Suppressor macrophage treated with lipopolysaccharide for 1 hour (primary cell): ENCODE results near the gene MAP3K7CL.

Experiments used
- DNase-seq, 3 donors: peaks; one replicate each; pipeline ENCODE4 v3.0.0-alpha.2; 2020 to 2022

MAP3K7CL gene

DNA sequence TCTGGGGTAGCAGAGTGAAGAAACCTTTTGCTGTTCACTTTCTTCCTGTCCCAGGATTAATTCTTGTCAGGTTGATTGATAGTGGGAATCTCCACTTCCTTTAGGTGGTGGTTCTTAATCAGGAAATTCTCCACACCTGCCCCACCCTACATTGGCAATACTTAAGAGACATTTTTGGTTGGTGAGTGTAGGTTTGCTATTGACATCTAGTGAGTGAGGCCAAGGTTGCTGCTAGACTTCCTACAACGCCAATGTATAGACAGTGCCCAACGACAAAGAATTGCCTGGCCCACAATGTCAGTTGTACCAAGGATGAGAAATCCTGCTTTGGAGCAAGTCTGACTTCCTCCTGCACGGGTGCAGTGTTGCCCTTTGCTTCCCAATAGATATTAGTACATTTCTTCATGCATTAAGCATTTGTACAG is 38.5 kb downstream of the MAP3K7CL start:
- DNase-seq: peak; percentile 32 to 41 (median 39)

DNA sequence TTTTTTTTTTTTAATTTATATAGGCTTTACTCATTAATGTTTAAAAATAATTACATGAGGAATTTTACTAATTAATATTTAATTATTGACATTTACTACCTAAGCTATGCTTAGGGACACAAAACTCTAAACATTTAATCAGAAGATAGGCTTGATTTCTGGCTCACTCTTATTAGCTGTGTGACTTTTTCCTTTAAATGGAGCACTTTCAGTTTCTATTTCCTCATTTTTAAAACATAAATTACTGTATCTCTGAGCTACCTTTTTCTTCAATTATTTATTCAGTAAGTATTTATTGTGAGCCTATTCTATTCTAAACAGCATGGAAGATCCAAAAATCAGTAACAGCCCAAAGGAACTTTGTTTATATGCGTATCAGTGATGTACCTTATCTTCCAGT is 40.5 kb downstream of the MAP3K7CL start:
- peak in 2 of 3 donors; percentile 71 to 80 for DNase-seq

DNA sequence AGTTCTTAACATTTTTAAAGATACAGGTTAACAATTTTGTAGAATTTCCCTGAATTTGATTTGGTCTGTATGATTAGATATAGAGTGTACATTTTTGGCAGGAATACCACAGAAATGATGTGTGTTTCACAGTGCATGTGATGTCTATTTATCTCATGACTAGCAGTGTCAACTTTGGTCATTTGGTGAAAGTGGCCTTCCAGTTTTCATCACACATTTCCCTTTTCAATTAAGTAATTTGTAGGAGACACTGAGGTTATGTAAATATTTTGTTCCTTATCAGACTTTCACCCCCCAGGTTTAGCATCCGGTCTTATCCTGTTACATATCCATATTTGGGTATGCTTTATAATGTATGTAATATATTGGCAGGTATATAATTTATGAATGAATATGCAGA is 41.8 kb downstream of the MAP3K7CL start:
- DNase-seq: peak; percentile 51 to 82 (median 77)

DNA sequence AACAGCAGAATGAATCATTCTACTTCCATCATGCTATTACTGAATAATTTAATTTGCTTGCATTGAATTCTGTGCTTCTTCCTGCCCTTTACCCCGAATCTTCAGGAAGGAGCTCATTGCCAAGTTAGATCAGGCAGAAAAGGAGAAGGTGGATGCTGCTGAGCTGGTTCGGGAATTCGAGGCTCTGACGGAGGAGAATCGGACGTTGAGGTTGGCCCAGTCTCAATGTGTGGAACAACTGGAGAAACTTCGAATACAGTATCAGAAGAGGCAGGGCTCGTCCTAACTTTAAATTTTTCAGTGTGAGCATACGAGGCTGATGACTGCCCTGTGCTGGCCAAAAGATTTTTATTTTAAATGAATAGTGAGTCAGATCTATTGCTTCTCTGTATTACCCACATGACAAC is 44.2 kb downstream of the MAP3K7CL start:
- DNase-seq: peak; percentile 55 to 74 (median 60)

DNA sequence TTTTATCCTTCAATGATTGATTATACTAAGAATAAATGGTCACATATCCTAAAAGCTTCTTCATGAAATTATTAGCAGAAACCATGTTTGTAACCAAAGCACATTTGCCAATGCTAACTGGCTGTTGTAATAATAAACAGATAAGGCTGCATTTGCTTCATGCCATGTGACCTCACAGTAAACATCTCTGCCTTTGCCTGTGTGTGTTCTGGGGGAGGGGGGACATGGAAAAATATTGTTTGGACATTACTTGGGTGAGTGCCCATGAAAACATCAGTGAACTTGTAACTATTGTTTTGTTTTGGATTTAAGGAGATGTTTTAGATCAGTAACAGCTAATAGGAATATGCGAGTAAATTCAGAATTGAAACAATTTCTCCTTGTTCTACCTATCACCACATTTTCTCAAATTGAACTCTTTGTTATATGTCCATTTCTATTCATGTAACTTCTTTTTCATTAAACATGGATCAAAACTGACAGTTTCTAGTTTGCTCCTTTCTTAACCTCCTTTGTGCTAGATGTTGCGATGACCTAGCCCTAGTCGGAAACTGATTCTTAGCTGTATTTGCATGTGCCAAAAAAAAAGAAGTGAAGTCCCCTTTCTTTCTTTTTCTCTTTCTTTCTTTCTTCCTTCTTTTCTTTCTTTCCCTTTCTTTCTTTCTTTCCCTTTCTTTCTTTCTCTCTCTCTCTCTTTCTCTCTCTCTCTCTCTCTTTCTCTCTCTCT is 45.1 kb downstream of the MAP3K7CL start:
- no peak for DNase-seq

DNA sequence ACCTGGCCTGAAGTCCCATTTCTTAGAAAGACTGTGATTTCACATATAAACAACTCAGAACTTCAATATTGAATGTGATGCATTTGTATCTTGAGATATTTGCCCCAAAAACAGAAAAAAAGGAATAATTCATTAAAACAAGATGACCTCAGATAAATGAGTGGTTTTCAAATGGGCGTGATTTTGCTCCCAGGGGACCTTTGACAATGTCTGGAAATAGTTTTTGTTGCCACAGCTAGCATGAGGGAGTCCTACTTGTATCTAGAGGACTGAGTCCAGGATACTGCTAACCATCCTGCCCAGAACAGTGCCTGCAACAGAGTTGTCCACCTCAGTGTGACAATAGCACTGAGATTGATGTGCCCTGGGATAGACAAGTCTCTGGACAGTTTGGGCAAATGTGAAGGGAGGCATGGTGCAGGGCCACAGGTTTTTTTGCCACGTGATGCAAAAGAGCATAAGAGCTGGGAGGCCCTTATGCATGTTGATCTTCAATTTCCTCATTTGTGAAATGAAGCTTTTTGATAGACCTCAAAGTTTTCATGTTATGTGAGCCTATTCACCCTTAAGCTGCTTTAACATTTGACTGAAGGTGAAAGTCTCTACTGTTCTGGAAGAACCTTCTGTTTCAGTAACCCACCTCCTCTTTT is 46.2 kb downstream of the MAP3K7CL start:
- no peak for DNase-seq

DNA sequence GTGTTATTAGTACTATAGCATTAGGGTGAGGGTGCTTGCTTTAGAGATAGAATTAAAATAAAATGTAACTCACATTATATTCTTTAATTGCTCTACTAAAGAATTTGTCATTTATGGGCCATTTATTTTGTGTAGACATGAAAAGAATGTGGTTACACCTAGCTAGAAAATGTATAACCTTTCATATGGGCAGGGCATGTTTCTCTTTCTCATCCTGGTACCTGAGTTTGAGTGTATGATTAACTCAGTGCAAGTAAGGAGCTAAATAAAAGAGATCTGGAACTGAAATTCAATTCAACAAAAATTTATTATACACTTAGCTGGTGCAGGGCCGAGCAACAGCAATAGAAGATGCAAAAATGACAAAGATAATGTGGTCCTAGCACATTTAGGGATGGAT is 47.4 kb downstream of the MAP3K7CL start:
- DNase-seq: no peak

DNA sequence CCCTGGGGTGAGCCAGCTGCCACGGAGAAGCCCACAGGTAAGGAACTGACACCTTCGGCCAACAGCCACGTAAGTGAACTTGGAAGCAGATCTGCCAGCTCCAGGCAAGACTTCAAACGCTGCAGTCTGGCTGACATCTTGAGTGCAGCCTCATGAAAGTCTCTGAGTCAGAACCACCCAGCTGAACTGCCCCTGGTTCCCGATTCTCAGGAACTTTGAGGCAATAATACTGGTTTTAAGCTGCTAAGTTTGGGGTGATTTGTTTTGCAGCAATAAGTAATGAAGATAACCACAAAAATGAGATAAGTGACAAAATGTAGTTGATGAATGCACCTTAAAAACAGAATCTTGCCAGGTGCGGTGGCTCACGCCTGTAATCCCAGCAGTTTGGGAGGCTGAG is 48.5 kb downstream of the MAP3K7CL start:
- DNase-seq: peak in 1 of 3 donors; percentile 39

DNA sequence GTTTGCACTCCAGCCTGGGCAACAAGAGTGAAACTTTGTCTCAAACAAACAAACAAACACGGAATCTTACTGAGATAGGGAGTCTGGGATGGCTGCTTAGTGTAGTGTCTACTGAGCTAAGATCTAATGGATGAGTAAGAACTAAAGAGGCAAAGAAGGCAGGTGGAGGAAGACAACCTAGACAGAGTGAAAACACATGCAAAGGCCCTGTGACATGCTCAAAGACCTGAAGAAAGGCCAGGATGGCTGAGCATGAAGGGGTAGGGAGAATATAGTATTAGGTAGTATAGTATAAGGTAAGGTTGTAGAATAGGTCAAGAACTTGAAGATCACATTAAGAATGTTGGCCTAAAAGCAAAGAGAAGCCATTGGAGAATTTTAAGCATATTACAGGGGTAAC is 49.1 kb downstream of the MAP3K7CL start:
- no peak for DNase-seq

DNA sequence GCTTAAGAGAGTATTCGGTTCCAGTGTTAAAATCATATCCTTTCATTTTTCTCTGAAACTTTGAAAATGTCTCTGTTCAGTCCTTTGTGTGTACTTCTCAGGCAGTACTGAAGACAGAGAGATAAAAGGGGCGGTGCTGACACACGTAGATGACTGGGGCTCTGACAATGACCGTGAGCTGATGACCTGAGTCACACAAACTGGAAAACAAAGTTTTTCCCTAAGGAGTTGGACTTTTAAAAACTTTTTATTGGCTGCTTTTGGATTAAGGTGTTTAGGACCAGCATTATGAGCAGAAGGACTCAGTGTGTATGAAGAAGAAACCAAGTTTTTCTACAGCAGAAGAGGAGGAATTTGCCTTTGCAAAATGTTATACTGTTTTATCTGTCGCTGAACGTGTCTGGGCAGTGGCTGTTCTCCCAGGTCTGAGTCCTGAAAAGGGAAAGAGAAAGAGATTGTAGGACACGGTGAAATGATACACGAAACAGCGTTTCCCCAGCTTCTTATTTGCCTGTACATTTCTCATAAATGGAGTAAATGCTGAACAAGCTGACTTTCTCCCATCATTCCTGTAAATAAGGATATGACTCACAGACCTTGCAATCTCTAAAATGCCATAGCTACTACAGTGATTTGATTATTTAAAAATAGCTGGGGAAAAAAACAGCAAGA is 51.5 kb downstream of the MAP3K7CL start:
- peak; percentile 85 to 99 (median 94) for DNase-seq

DNA sequence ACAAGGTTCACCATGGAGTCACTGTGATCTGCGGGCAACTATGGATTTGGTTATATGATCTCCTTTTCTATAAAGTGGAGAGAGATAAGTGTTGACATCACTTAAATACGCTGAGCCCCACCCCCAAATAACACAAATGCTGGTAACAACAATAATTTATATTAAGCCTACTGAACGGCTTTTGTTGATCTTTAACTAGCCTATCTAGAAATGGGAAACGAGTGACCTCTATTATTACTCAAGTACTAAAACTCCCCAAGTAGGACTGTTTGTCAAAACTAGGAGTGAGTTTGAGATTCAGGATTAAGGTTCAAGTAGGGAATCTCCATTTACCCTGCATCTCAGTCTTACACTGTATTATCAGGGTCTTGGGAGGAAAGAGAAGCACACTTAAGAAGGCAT is 52.2 kb downstream of the MAP3K7CL start:
- peak; percentile 71 to 94 (median 85) for DNase-seq

DNA sequence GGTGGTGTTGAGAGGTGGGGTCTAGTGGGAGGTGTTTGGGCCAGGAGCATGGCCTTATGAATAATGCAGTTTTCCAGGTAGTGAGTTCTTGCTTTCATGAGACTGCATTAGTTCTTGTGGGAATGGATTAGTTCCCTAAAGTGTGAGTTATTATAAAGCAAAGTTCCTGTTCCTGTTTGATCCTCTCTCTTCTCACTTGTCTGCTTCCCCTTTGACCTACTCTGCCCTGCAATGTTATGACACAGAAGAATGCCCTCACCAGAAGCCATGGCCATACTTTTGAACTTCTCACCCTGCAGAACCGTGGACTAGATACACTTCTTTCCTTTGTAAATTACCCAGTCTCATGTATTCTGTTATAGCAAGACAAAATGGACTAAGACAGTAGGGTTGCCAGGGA is 53.6 kb downstream of the MAP3K7CL start:
- peak; percentile 79 to 93 (median 90) for DNase-seq

DNA sequence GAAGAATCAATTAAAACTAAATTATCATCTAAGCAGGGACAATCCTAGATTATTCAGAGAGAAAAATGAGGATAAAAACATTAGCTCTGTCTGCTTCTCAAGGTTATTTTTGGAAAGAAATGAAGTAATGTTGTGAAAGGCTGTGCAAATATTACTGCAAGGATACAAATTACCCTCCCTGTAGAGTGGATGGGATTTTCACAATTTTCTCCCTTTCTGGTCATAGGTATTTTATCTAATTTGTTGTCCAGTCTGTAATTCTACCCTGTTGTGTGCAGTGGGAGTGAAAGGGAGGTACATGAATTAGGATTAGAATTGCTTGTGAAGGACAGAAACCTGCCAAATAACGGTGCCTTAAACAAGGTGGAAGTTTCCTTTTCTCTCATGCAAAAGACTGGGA is 54.7 kb downstream of the MAP3K7CL start:
- peak in 2 of 3 donors; percentile 59 to 63 for DNase-seq

DNA sequence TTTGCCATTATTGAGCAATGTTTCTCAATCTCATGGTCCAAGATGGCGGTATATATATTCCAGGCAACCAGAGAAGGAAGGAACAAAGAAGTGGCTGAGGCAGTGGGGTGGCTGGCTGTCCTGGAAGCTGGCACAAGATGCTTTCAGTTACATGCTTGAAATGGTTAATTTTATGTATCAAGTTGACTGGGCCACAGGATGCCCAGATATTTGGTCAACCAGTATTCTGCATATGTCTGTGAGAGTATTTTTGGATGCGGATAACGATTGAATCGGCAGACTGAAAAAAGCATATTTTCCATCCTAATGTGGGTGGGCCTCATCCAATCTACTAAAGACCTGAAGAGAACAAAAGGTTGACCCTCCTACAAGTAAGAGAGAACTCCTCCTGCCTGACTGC is 55.2 kb downstream of the MAP3K7CL start:
- DNase-seq: no peak

DNA sequence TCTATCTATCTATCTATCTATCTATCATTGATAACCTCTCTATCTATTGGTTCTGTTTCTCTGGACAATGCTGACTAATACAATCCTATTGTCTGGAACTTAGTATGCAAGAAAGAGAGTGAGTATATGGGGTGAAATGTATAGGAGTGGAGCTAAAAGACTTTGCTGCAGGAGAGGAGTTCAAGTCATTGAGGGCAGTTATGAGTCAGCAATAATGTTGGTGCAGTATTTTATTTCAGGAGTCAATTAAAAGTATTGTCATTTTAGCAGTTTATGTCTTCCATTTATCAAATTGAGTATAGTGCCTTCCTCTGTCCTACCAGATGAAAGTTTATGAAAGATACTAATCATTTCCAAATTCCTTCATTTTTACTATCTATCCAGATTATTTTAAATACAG is 55.8 kb downstream of the MAP3K7CL start:
- no peak for DNase-seq

DNA sequence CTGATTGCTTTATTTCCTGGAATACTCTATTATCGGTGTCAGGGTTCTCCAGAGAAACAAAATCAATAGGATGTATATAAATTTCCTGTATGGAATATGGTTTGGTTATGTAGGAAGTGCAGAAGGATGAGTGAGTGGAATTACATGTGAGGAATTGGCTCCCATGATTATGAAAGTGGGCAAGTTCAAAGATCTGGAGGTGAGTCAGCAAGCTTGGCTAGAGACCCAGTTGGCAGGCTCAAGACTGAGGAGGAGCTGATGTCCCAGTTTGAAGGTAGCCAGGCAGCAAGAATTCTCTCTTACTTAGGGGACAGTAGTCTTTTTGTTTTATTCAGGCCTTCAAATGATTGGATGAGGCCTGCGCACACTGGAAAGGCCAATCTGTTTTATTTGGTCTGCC is 57.5 kb downstream of the MAP3K7CL start:
- DNase-seq: no peak

DNA sequence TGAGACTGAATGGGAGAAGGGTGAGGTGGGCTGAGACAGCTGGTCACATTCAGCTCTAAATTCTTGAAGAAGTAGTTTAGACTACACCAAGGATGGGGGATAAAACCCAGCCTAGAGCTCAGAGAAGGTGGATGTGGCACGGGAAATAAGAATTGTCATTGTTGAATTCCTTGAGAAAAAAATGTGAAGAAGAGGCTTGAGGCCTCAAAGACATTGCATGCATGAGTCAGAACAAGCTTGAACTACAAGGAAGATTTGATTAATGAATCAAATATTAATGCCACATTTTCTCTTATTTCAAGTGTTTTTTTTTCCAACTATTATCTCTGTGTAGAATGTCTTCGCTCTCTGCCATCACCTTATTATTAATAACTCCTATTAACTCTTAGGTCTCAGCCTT is 58.9 kb downstream of the MAP3K7CL start:
- DNase-seq: no peak

DNA sequence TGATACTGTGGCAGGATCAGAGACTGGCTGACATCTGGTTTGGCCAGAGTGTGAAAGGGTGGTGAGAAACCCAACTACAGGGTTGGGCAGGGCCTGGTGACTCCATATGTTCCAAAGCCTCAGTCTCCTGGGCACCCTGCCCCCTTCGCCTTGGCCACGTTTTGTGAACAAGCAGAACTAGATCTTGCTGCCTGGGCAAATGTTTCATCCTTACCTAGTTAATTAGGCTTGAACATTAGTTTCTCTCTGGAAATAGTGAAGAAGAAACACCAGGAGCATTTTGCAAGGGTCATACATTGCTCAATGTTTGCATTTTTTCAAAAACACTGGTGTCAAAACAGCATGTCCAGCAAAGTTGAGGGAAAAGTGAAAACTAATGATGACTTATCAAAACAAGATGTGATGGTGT is 60.5 kb downstream of the MAP3K7CL start:
- peak; percentile 54 to 81 (median 73) for DNase-seq

DNA sequence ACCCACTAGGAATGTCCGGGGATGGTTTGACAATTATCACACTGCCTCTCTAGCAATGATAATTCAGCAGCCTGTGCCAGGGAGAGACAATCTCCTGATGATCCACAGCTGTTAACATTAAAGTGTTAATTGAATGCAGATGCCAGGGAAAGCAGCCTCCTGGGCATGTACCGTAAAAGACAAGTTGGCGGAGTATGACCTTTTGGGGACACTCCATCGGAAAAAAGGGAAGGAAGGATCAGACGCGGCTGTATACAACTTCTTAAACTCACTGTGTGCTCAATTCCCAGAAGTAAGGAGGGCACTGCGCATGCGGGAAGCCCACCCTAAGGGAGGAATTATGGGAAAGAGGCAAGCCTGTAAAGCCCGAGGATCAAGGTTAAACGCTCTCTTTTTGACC is 62.6 kb downstream of the MAP3K7CL start:
- peak in 2 of 3 donors; percentile 41 to 62 for DNase-seq

DNA sequence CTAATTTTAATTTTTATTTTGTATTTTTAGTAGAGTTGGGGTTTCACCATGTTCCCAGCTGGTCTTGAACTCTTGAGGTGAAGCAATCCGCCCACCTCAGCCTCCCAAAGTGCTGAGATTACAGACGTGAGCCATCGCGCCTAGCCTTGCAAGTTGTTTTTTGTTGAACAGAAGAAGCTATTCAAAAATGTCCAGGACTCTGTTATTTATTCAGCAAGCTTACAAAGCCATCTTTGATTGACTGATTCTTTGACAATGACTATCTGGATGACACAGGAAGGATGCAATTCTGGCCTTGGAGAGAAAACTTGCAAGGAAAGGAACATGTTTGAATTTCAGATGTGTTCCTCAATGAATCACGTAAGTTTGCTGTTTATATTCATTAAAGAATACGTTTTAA is 63.5 kb downstream of the MAP3K7CL start:
- peak in 1 of 3 donors; percentile 41 for DNase-seq

DNA sequence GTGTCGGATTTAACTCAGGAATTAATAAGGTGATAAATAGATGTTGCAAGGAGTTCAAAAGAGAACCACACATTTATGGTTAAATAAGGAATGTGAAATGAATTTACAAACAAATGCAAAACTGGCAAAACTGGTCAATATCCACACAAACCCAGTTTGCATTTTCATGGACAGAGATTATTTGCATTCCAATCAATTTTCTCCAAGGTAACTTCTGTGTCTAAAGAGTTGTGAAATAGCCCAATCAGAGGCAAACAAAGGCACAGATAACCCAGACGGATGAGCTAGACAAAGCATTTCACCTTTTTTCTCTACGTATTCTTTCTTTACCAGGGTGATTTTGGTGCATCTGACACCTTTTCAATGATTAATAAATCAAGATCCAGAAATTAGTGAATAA is 63.9 kb downstream of the MAP3K7CL start:
- no peak for DNase-seq

DNA sequence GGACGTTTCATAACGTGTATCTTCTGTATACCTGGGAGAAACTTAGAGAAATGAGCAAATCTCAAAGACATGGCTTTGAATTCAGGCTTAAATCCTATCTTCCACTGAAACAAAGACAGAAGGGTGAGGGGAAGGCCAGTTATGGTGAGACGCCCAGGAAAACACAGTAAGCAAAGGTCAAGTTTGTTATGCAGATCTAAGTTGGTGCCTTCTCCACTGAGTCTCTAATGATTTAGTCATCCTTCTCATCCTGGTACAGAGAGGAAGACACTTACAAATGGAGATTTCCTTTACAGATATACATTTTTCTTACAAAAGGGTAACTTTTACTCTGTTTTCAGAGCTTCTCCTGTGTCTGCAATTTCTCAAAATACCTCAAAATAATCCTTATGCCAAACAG is 64.4 kb downstream of the MAP3K7CL start:
- DNase-seq: peak; percentile 42 to 70 (median 65)

DNA sequence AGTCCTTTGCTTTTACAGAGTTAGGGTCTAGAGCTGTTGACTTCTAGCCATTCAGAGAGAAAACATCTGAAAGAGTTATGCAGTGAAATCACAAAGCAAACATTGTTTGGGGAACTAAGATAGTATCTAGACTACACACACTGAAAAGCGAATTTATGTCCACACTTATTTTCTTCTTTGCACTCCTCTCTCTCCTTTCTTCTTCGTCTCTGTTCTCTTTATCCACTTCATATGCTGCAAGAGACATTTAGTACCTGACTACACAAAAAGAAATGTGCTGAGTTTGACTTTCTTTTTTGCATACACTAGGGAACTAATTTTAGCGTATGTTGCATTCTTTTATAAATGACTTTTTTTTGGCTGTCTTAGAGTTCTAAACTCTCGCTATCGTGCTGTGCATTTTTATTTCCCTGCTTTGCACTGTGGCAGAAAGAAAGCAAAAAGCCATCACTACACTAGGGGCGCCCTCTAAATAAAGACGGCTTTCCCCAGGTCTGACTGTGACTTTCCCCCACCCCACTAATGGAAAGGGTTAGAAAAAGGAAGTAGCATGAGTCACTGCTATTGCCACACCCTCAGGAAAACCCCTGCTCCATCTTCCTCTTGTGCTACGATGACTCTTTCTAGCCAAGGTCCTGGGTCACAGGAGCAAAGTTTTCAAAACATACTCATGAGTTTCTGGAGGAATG is 65.7 kb downstream of the MAP3K7CL start:
- peak; percentile 94 to 99 (median 98) for DNase-seq
